LNCaP clone FGC (cell line): ENCODE results near the gene NR2E1.

Source experiments
- DNase-seq: peaks from one replicate; pipeline ENCODE4 v3.0.0-alpha.2; 2011; ENCODE audit warnings: low read depth
- H3K4me3 ChIP-seq: 2 replicates; pipeline ENCODE4 v1.5.1; 2011; ENCODE audit warnings: mild to moderate bottlenecking, low read depth, low read length, control low read depth
- CTCF ChIP-seq: IDR thresholded peaks from 2 replicates; pipeline ENCODE4 v1.5.1; 2012; ENCODE audit warnings: mild to moderate bottlenecking; ENCODE audit not compliant: control insufficient read depth, insufficient read depth; ENCODE audit errors: extremely low read depth

The NR2E1 gene

GRCh38 chr6:108195209-108195608, 29.4 kb downstream of the NR2E1 start:
- no peak for DNase-seq
- no peak for TF ChIP-seq CTCF
- no peak overlapping the region for H3K4me3 ChIP-seq

- H3K4me3 ChIP-seq: no peak overlapping the region
- no peak for TF ChIP-seq CTCF
- DNase-seq: no peak
Observed at GRCh38 chr6:108198761-108199498, 33.1 kb downstream of the NR2E1 start.

GRCh38 chr6:108200186-108200585, 34.4 kb downstream of the NR2E1 start:
- no peak overlapping the region for H3K4me3 ChIP-seq
- DNase-seq: no peak
- TF ChIP-seq CTCF: no peak

DNA sequence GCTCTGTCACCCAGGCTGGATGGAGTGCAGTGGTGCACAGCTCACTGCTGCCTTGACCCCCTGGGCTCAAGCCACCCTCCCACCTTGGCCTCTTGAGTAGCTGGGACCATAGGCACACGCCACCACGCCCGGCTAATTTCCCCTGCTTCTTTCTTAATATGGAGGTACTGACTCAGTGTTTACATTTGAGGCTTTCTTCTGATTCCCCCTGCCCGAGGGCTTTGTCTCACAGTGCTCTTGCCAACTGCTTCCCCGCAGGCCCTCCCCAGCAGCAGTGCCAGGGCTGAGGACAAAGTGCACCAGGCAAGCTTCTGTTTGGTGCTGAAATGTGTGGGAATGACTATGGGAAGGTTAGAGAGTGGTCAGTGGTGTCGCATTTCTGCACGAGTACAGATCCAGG, 34.8 kb downstream of the NR2E1 start:
- no peak overlapping the region for H3K4me3 ChIP-seq
- TF ChIP-seq CTCF: no peak
- no peak for DNase-seq

DNA sequence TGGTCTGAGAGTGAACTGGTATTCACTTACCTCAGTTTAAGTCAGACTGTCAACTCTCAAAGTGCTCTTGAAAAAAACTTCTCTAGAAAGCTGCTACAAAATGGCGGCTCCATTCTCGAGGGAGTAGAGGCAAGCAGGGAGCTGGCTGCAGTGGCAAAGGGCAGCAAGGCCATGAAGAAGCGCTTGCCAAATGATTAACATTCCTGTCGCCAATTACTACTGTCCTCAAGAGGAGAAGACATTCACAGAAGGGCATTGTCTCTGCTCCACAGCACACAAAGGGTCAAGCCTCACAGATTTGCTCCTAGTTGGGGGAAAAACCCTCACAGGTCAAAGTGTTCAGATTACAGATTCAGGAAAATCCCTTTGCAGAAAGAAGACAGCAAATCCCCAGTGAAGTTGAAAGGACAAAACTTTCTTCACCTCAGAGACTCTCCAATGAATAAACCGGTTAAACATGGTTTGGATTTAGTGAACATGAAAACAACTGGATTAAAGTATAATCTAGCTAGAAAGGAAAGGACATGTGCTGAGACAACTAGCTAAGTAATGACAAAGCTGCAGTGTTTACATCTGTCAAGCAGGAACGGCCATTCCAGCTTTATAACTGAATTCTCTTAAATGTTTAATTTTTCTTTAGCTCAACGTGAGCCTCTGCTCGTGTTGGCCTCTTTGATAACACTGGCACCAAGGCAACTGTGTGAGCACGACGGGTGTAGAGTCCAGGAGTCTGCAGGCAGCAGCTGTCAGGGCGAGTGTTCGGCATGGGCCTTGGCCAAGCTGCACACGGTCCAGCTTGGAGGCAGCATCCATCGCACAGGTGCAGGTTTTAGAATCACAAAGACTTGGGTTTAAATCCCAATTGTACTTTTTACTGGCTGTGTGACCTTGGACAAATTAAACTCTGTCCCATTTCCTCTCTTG, 37.6 kb downstream of the NR2E1 start:
- TF ChIP-seq CTCF: no peak
- no peak for DNase-seq
- H3K4me3 ChIP-seq: no peak overlapping the region

GRCh38 chr6:108207013-108207412, 41.2 kb downstream of the NR2E1 start:
- TF ChIP-seq CTCF: no peak
- no peak for DNase-seq
- H3K4me3 ChIP-seq: no peak overlapping the region
